GM23338 (cell line): ENCODE results near the gene ARHGEF11. TPM values are rescaled to one million over a fixed set of nuclear protein-coding genes. Genes with fewer than 3 reads are reported as not detected.

Experiments
- CREB1 ChIP-seq: fragments of 250-450 bp; sonication (Bioruptor Pico); IDR thresholded peaks from 2 replicates; pipeline ENCODE4 v1.5.0; 2020; ENCODE audit warnings: low read depth, mild to moderate bottlenecking, moderate library complexity
- CTCF ChIP-seq, 2 experiments: fragments of 200-600 bp in 1 of 2; sonication (generic) in 1 of 2; conservative IDR thresholded peaks; 2 replicates each; pipeline versions ENCODE4 v1.5.1 to v1.6.1; 2016 to 2017; ENCODE audit warnings: antibody characterized with exemption in 2 of 2, low read depth in 2 of 2, mild to moderate bottlenecking in 2 of 2, moderate library complexity in 1 of 2
- EZH2phosphoT487 ChIP-seq: fragments of 200-600 bp; sonication (generic); IDR thresholded peaks from one replicate; pipeline ENCODE4 v1.8.1; 2018; ENCODE audit warnings: antibody characterized with exemption; ENCODE audit not compliant: unreplicated experiment
- JUNB ChIP-seq: IDR thresholded peaks from one replicate; pipeline ENCODE4 v1.6.1; 2016; ENCODE audit warnings: antibody characterized with exemption; ENCODE audit not compliant: unreplicated experiment
- NANOG ChIP-seq: IDR thresholded peaks from 2 replicates; pipeline ENCODE4 v1.6.1; 2016; ENCODE audit warnings: antibody characterized with exemption, borderline replicate concordance
- POLR2AphosphoS5 ChIP-seq: IDR thresholded peaks from 2 replicates; pipeline ENCODE4 v1.6.1; 2016; ENCODE audit warnings: antibody characterized with exemption, low read depth
- REST ChIP-seq: IDR thresholded peaks from one replicate; pipeline ENCODE4 v1.6.1; 2018; ENCODE audit warnings: antibody characterized with exemption; ENCODE audit not compliant: unreplicated experiment
- ZNF114 ChIP-seq: fragments of 250-450 bp; sonication (Bioruptor Pico); IDR thresholded peaks from 2 replicates; pipeline ENCODE4 v1.5.0; 2020; ENCODE audit warnings: mild to moderate bottlenecking, moderate library complexity
- ZNF462 ChIP-seq: fragments of 250-450 bp; sonication (Bioruptor Pico); IDR thresholded peaks from 2 replicates; pipeline ENCODE4 v1.5.0; 2020; ENCODE audit warnings: mild to moderate bottlenecking, moderate library complexity
- polyA plus RNA-seq: library from polyadenylated mRNA; unstranded; fragments of >200 nt; fragmentation: Nextera tagmentation; extraction: Ambion mirVana; gene quantifications from 2 replicates; pipeline ENCODE4 v1.2.1, GENCODE V29; 2016
- total RNA-seq: library from RNA; depleted of rRNA; stranded (reverse); fragments of >200 nt; shearing (Covaris generic); gene quantifications from 2 replicates; pipeline ENCODE4 v1.2.3, GENCODE V29; 2014

Gene ARHGEF11
- total and polyA plus RNA-seq, 2 experiments from 2014 or later, result 12.3 to 33.7 TPM

- TF ChIP-seq ZNF462 (CRISPR knock-in tag), result no peak
- TF ChIP-seq NANOG, result no peak
- no peak for TF ChIP-seq REST
- no peak for TF ChIP-seq EZH2phosphoT487
- TF ChIP-seq POLR2AphosphoS5, result no peak
- TF ChIP-seq ZNF114 (CRISPR knock-in tag), result no peak
- no peak for TF ChIP-seq CREB1 (CRISPR knock-in tag)
- TF ChIP-seq JUNB, result no peak
- no peak for TF ChIP-seq CTCF (conservative IDR thresholded peaks at IDR 0.05; ENCODE audit: low read depth in 2 of 2)
Measured at GRCh38 chr1:157091668-157092273, 46.2 kb upstream of the ARHGEF11 start (continued).
